ENCODE measurements around the gene LRRC26.
"Not testable (repeated sequence)": the region's sequence is repeated elsewhere in the genome, so short reads cannot be mapped to it uniquely, and the experiment has no call there.

The LRRC26 gene

DNA sequence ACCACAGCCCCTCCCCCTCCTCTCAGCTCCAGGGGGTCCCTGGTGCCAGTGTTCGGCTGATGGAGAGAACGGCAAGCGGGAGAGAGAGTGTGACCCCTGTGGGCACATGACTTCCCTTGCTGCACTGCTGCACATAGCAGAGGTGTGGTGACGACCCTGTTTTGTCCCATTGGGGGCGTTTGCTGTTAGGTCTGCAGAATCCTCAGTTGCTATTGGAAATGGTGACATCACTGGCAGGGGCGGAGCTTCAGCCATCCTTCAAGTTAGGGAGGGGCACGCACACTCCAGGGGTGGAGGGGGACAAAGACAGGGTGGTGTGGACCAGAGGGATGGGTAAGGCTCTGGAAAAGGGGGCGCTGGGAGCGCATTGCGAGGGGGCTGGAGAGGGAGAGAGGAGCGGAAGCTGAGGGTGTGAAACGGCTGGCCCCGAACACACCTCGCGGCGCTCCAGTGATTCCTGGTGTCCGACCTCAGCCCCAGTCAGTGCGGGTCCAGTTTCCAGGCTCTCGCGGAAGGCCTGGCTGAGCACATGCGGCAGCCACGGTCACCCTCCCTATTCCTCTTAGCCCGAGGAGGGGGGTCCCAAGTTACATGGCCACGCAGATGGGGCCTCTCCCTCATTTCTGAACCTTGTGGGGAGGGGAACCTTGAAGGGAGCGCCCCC, 31.7 kb downstream of the LRRC26 start:
- no peak for DNase-seq (ENCODE audit: low read depth in 1 of 2, low spot score in 1 of 2)

DNA sequence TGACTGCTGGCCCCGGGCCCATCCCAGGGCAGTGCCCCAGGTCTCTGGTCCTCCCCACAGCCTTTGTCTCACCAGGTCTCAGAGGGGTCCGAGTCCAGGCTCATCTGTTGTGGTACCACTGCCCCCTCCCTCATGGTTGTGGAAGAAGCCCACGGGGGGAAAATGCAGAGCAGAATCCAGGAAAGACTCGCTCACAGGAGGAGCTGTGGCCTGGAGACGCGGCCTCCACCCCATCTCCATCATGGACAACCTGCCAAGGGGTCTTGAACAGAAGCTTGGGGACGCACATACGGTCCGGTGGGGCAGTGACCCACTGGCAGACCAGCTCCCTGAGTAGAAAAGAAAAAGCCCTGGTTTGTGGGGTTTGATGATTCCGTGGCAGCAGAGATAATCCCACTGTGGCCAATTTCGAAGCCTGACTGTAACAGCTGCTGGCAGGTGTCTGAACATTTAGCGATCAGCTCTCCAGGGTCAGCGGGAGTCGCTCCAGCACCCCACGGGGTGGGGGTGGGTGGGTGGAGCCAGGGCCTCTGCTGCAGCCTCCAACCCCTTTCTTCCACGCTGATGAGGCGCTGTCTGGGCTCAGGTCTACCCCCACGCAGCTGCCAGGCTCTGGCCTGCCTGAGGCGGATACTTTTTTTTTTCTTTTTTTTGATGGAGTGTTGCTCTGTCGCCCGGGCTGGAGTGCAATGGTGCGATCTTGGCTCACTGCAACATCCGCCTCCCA, 32.8 kb downstream of the LRRC26 start:
- DNase-seq (ENCODE audit: low read depth in 1 of 2, low spot score in 1 of 2), result no peak

DNA sequence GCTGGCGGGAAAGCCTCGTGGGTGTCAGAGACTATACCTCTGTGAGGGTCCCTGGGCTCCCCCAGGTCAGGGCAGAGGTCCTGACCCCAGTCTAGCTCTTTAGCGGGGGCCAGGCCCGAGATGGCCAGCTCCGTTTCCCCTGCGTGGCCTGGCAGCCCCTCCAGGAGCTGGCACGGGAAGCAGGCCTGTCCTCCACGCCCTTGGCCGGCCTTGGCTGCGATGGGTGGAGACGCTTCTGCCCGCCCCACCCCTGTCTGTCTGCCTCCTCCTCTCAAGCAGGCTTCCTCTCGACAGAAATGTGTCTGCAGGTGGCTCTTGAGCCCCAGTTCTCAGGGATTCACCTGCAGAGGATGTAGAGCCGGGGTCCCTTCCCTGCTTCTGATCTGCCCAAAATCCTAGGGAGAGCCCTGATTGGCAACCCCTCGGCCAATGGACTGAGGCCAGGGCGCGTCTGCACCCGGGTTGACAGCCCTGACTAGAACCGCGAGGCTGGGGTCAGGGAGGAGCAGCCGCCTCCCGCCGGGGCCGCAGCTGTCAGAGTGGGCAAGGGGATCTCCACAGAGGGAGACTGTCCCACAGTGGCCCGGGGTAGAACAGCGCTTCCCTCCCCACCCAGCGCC, 33.5 kb downstream of the LRRC26 start:
- DNase-seq (ENCODE audit: low read depth in 1 of 2, low spot score in 1 of 2), result no peak

DNA sequence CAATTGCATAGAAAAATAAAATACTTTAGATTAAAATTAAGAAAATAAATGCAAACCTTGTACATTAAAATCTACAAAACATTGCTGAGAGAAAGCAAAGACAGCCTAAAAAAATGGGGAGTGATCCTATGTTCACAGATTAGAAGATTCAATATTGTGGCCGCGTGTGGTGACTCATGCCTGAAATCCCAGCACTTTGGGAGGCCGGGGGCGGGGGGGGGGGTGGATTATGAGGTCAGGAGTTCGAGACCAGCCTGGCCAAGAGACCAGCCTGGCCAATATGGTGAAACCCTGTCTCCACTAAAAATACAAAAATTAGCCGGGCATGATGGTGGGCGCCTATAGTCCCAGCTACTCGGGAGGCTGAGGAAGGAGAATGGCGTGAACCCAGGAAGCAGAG, 34.7 kb downstream of the LRRC26 start:
- not testable (repeated sequence) for DNase-seq (ENCODE audit: low read depth in 1 of 2, low spot score in 1 of 2)

DNA sequence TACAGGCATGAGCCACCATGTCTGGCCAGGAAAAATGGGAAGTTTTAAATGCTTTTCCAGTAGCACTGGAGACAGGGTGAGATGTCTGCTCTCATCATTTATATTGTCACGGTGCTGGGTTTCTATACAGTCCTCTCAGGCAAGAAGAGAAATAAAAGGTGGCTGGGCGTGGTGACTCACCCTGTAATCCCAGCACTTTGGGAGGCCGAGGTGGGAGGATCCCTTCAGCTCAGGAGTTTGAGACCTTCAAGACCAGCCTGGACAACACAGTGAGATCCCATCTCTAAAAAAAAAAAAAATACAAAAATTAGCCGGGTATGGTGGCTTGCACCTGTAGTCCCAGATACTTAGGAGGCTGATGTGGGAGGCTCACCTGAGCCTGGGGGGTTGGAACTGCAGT, 35.7 kb downstream of the LRRC26 start:
- no peak for DNase-seq (ENCODE audit: low read depth in 1 of 2, low spot score in 1 of 2)

DNA sequence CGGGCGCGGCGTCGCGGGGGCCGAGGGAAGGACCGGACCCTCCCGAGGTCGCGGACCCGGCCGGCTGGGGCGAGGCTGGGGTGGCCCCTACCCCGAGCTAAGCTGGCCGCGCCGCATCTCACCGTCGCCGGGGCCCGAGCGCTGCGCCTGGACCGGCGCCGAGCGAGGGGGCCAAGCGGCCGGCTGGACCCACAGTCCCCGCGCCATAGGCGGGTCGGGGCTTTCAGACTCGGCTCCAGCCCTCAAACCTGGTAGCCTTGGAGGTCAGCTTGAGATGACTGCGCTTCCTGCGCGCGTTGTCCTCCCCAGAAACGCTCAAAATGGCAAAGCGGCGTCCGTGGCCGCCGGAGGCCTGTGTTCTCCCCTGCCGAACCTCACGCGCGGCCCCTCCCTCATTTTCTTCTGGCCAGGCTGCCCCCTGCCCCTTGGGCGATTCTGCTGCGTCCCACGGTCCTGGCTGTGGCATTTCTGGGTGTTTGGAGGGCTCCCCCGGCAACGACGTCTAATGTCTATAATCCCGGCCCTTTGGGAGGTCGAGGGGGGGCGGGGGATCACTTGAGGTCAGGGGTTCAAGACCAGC, 39.6 kb downstream of the LRRC26 start:
- DNase-seq (ENCODE audit: low read depth in 1 of 2, low spot score in 1 of 2), result no peak

DNA sequence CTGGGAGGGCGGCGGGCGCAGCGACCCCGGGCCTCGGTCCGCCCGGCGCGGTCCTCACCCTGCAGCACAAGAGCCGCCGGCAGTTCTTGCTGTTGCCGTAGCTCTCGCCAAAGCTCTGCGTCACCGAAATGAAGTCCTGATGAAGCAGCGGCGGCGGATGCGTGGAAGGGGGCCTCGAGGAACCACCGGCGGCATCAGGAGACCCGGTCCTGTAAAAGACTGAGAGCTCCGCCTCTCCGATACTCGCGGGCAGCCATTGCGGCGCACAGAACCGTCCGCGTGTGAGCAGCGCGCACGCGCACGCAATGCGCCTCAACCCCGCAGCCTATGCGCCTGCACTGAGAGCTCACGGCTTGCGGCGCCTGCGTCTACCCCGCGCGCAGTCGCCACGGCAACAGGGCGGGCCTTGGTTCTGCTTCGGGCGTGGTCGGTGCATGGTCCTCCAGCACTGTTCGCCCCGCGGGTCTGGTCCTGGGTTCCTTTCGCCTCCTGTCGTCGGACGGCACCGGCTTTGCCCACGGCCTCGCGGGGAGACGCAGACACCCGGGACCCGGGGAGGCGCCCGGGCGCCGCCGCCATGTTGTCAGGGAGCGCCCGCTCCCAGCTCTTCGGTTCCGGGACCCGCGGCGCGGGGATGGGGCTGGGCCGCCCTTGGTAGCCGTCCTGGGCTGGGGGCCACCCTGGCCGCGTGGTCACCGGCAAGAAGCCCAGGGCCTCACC, 40.2 kb downstream of the LRRC26 start:
- DNase-seq (ENCODE audit: low read depth in 1 of 2, low spot score in 1 of 2), result peak; percentile 78 to 85

DNA sequence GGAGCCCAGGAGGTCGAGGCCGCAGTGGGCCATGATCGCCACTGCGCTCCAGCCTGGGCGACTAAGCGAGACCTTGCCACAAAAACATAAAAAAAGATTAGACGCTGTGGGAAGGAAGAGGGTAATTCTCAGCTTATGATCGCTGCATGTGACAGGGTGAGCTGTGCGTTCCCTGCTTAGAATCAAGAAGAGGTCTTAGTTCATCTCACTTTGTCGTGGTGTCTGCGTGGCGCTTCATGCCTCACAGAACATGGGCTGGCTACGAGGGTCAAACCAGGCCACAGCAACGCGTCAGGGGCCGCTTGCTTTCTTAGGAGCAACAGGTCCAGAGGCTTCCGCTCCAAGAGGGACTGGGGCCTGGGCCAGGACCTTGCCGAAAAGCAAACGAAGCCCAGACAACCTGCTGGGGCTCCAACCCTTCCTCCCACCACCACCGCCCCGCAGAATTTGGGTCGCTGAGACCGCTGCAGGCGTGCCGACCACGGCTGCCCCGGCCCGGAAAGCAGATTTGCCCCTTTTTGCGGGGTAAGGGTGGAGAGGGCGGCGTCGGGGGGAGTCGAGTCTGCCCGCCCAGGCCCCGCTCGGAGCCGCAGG, 40.9 kb downstream of the LRRC26 start:
- no peak for DNase-seq (ENCODE audit: low read depth in 1 of 2, low spot score in 1 of 2)

DNA sequence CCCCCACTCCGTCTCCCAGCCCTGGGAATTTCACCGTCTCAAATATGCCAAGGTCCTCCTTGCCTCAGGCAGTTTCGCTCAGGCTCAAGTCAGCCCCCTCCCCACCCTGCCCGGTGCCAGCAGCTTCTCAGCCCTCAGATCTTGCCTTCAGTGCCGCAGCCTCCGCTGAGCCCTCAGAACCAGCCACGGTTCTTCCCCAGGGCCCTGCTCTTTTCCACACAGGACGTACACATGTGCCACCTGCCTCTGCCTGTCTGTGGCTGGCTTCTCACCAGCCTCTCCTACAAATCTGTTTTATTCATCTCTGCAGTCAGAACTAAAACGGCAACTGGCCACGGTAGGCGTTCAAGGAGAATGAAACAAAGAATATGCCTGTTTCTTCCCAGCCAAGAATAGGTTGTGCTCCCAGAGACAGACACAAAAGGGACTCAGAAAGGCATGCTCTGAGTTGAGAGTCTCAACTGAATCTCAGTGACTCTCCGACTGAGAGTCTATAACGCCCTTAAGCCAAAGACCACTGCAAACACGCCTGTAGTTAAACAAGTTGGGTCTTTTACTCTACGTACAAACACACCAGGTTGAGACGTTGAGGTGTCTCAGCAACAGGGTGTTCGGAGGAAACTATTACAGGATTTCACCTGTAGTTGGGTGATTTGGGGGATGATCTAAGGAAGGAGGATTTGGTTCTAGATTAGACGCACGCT, 41.5 kb downstream of the LRRC26 start:
- DNase-seq (ENCODE audit: low read depth in 1 of 2, low spot score in 1 of 2), result no peak

DNA sequence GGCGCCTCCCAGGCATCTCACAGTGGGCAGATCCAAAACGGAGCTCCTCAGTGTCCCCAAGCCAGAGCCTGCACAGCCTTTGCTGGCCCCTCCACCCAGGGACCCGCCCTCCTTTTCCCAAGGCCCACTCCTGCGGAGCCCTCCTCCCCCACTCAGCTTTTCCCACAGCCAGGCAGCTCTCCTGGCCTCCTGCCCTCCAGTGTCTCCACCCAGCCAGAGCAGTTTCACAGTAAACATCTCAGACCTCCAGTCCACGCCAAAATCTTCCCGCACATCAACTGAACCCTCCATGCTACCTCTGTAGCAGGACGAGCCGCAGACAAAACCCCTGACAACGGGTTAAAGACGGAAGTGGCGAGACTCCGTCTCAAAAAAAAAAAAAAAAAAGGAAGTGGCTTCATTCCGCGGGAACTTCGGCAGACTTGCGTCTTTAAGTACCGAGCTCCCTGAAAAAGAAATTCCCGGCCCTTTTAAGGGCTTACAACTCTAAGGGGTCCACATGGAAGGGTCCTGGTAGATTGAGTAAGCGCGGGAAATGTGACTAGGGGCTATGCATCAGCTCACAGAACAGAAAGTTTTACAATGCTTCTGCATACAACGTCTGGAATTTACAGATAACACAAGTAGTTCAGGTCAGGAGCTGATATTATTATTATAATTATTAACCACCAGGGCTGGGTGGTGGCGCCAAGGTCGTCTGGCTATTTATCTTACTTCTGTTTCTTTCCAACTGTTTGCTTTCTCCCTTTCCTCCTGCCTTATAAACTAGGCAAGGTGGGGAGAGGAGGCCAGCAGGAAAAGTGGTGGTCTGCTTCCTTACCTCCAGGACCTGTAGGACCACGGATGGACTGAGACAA, 42.3 kb downstream of the LRRC26 start:
- no peak for DNase-seq (ENCODE audit: low read depth in 1 of 2, low spot score in 1 of 2)

DNA sequence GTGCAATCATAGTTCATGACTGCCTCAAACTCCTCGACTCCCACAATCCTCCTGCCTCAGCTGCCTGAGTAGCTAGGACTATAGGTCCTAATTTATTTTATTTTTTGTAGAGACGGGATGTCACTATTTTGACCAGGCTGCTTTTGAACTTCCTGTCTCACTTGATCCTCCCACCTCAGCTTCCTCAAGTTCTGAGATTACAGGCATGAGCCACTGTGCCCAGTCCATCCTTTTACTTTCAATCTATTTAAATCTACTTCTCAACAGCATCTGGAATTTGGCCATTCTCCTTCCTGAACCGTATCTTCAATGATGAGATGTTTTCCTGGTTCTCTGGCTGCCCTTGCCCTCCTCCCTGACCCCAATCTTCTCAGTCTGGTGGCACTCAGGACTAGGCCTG, 43.1 kb downstream of the LRRC26 start:
- DNase-seq (ENCODE audit: low read depth in 1 of 2, low spot score in 1 of 2), result no peak

DNA sequence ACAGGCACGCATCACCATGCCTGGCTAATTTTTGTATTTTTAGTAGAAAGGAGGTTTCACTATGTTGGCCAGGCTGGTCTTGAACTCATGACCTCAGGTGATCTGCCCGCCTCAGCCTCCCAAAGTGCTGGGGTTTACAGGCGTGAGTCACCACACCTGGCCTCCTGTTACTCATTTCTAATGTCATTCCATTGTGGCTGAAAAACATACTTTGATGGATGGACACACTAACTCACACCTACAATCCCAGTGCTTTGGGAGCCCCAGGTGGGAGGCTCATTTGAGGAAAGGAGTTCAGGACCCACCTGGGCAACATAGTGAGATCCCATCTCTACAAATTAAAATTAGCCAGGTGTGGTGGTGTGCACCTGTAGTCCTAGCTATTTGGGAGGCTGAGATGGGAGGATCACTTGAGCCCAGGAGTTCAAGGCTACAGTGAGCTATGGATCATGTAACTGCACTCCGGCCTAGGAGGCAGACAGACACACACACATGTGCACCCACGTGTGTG, 45.8 kb downstream of the LRRC26 start:
- not testable (repeated sequence) for DNase-seq (ENCODE audit: low read depth in 1 of 2, low spot score in 1 of 2)

DNA sequence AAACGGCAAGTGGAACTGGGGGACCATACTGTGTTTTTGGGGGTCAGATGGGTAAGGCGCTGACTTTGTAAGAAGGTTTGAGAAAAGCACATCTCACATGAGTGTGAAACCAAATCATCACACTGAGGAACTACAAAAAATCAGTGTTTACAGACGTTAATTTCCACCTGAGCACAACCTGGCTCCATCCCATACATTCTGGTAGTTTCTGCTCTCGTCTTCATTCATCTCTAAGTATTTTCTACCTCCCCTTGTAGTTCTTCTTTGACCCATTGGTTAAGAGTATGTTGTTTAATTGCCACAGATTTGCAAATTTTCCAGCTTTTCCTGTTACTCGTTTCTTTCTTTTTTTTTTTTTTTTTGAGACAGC, 46.4 kb downstream of the LRRC26 start:
- DNase-seq (ENCODE audit: low read depth in 1 of 2, low spot score in 1 of 2), result no peak

DNA sequence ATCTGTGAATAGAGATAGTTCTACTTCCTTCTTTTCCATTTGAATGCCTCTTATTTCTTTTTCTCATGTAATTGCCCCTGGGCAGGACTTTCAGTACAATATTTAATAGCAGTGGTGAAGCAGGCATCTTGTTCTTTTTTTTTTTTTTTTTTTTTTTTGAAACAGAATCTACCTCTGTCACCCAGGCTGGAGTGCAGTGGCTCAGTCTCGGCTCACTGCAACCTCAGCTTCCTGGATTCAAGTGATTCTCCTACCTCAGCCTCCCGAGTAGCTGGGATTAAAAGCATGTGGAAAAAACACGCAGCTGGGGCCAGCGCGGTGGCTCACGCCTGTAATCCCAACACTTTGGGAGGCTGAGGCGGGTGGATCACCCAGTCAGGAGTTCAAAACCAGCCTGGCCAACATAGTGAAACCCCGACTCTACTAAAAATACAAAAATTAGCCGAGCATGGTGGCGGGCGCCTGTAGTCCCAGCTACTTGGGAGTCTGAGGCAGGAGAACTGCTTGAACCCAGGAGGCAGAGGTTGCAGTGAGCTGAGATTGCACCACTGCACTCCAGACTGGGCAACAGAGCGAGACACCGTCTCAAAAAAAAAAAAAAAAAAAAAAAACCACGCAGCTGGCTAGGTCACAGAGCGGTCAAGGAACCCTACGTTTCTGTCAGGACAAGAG, 46.9 kb downstream of the LRRC26 start:
- DNase-seq (ENCODE audit: low read depth in 1 of 2, low spot score in 1 of 2), result not testable (repeated sequence)

DNA sequence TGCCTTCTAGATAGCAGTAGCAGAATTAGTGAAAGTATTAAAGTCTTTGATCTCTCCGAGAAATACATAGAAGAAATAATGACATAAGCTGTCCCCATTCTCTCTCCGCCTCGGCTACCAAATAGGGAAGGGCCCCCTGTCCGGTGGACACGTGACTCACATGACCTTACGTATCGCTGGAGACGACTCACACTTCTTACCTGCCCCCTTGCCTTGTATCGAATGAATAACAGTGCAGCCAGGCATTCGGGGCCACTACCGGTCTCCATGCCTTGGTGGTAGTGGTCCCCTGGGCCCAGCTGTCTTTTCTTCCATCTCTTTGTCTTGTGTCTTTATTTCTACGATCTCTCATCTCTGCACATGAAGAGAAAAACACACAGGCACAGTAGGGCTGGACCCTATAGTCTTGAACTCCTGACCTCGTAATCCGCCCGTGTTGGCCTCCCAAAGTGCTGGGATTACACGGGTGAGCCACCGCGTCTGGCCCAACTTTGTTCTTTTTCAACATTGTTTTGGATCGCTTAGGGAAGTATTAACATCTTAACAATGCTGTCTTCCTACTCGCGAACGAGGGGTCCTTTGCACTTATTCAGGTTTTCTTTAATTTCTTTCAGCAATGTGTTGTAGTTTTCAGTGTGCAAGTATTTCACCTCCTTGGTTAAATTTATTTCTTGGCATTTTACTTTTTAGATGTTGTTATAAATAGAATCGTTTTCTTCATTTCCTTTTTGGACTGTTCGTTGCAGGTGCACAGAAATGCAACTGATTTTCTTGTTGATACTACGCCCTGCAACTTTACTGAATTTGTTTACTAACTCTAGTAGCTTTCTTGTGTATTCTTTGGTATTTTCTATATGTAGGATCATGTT, 47.7 kb downstream of the LRRC26 start:
- not testable (repeated sequence) for DNase-seq (ENCODE audit: low read depth in 1 of 2, low spot score in 1 of 2)
